ENCODE results near the gene KISS1.

The KISS1 gene

DNA sequence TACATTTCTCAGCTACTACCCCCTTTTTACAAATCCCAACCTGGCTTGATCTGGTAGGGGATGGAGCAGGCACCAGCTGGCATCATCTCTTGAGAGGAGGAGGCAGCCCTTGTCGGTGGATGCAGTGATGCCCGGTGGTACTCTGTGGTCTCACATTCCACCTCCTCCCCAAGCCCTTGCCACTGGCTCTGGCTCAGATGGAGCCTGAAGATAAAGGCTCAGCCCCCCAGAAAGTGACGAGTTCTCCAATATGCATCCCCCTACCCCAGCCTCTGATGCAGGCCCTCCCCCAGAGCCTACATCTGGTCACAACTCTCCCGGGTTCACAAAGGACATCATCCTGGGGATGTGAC is 21.3 kb upstream of the KISS1 start:
- no peak overlapping the region for H3K4me3 ChIP-seq (ENCODE audit: low read length)
- no peaks in the 10 kb centered on the region for H3K9me3 ChIP-seq (replicated peaks; ENCODE audit: low read length)
- peaks cover 16% of the 10 kb centered on the region for H3K36me3 ChIP-seq (ENCODE audit: insufficient read depth, low read length)
- H3K4me2 ChIP-seq (ENCODE audit: low read length) = no peak overlapping the region
- peaks cover 5% of the 10 kb centered on the region for H3K4me1 ChIP-seq (ENCODE audit: control insufficient read depth, insufficient read depth, low read length)
- peaks cover 22% of the 10 kb centered on the region for H3K27me3 ChIP-seq (ENCODE audit: control insufficient read depth, insufficient read depth, low read length)
- H3K9ac ChIP-seq (ENCODE audit: low read depth, low read length) = no peak overlapping the region

DNA sequence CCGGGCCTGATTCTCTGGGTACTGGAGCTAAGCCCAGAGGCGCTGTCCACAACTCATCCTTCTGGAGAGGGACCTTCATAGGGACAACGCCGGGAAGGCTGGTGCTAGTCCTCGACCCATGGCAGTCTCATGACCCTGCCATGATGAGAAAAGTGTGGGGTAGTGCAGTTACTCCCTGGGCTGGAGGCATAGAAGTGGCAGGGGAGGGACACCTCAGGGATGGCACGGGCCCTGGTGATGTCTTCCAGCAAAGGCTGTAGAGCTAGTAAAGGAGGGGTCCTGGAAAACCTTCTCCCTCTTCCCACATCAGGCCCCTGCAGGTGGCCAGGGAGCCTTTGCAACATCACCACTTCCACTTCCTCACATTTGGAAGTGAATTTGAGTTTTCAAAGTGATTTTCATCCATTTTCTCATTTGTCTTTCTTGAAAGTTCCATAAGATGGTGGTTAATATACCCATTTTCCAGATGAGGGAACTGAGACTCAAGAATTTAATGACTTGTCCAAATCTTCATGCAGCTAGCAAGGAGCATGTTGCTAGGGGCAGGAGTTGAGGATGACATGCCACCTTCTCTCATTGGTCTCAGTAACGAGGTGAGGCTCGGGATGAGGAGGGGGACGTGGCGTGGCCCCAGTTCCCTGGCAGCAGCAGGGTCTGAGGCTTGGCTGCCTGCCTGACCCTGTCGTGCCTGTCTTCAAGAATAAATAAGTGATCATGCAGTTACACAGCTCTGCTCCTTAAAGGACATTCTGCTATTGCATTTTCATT is 20.8 kb upstream of the KISS1 start:
- Histone ChIP-seq H3K9ac (ENCODE audit: low read depth, low read length) (no peak overlapping the region), H3K4me3 (ENCODE audit: low read length) (no peak overlapping the region), H3K27me3 (ENCODE audit: control insufficient read depth, insufficient read depth, low read length) (peaks cover 22% of the 10 kb centered on the region), H3K4me1 (ENCODE audit: control insufficient read depth, insufficient read depth, low read length) (peaks cover 5% of the 10 kb centered on the region), H3K4me2 (ENCODE audit: low read length) (no peak overlapping the region), H3K9me3 (replicated peaks; ENCODE audit: low read length) (no peaks in the 10 kb centered on the region), H3K36me3 (ENCODE audit: insufficient read depth, low read length) (peaks cover 12% of the 10 kb centered on the region)

DNA sequence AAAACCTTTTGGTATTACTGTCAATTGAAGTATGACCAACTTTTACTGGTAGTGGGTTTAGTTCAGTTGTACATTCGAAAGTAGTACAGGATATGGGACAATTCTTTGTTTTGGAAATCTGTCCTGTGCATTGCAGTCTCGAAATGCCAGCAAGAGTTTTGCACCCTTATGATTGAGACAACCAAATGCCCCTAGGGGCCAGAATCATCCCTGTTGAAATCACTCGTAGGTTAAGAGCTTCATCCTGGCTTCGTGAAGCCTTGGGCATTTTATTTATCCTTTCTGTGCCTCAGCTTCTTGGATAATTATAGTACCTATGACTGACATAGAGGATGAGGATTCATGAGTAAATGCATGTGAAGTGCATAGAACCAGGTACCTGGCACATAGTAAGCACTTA is 19.9 kb upstream of the KISS1 start:
- Histone ChIP-seq H3K36me3 (ENCODE audit: insufficient read depth, low read length) (peaks cover 6% of the 10 kb centered on the region), H3K9ac (ENCODE audit: low read depth, low read length) (no peak overlapping the region), H3K27me3 (ENCODE audit: control insufficient read depth, insufficient read depth, low read length) (peaks cover 27% of the 10 kb centered on the region), H3K9me3 (replicated peaks; ENCODE audit: low read length) (no peaks in the 10 kb centered on the region), H3K4me3 (ENCODE audit: low read length) (no peak overlapping the region), H3K4me1 (ENCODE audit: control insufficient read depth, insufficient read depth, low read length) (peaks cover 5% of the 10 kb centered on the region), H3K4me2 (ENCODE audit: low read length) (no peak overlapping the region)

DNA sequence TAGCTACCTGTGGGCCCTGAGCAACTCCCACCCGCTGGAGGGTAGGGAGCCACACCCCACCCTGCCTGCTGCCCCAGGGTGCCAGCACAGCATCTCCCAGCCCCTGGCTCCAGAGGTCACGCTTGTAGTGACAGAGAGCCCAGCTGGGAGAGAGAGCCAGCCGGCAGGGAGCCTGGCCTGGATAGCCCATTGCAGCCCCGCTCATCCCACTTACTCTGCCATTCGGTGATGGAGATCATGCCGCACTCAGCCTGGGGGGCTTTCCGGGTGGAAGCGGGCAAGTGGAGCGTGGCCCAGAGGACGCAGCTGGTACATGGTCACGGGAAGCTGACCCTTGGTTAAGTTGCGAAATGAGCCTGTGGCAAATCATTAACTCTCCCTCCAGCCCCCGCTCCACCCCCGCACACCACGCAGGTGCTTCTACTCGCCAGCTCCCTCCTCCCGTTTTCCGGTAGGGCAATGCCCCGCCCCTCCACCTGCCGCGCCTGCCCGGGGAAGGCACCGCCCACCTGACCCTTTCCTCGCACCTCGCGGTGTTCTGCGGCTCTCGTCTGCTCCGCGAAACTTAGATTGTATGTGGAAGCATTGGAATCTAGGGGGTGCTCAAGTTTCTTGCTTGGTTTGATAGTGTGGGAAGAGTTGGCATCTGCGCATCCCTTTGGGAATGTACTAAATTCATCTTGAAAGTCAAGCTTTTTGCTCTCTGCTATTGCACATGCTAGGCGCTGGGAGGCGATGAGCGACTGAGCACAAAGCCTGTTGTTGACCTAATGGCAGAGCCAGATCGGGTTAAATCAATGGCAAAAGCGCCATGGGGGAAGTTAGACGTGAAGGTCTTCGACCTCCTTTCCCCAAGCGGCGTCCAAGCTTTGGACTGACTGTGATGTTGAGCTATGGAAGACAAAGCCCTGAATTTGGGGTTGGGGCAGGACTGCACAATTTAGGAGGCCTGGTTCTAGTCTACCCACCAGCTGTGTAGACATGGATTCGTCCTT is 17.7 kb upstream of the KISS1 start, which contains the start of gene GOLT1A:
Gene GOLT1A, minus strand, starts transcription at position 321 of the 995 bp plus-strand sequence. Its CDS starts 82 bp downstream, at position 239.
- Histone ChIP-seq H3K4me2 (ENCODE audit: low read length) (peak within 1 kb of the TSS; percentile 42), H3K9ac (ENCODE audit: low read depth, low read length) (no peak within 1 kb of the TSS), H3K4me1 (ENCODE audit: control insufficient read depth, insufficient read depth, low read length) (peaks cover 5% of the 10 kb centered on the region), H3K36me3 (ENCODE audit: insufficient read depth, low read length) (no peaks in the 10 kb centered on the region), H3K4me3 (ENCODE audit: low read length) (no peak within 1 kb of the TSS), H3K27me3 (ENCODE audit: control insufficient read depth, insufficient read depth, low read length) (peaks cover 35% of the 10 kb centered on the region), H3K9me3 (replicated peaks; ENCODE audit: low read length) (no peaks in the 10 kb centered on the region)

DNA sequence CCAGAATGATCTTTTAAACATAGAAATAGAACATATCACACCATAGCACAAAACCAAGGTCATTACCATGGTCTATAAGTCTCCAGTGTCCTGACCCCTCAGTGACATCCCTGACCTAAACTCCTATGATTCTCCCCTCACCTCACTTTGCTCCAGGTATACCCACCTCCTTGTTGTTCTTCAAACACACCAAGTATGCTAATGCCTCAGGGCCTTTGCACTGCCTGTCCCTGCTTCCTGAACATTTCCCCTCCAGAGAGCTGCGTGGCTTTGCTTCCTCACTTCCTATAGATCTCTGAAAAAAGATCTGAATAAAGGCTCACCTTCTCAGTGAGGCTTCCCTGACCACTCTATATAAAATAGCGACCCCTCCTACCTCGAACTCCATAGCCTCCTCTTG is 16.4 kb upstream of the KISS1 start:
- Histone ChIP-seq H3K4me2 (ENCODE audit: low read length) (no peak overlapping the region), H3K9ac (ENCODE audit: low read depth, low read length) (no peak overlapping the region), H3K36me3 (ENCODE audit: insufficient read depth, low read length) (no peaks in the 10 kb centered on the region), H3K4me1 (ENCODE audit: control insufficient read depth, insufficient read depth, low read length) (peaks cover 5% of the 10 kb centered on the region), H3K9me3 (replicated peaks; ENCODE audit: low read length) (no peaks in the 10 kb centered on the region), H3K27me3 (ENCODE audit: control insufficient read depth, insufficient read depth, low read length) (peaks cover 26% of the 10 kb centered on the region), H3K4me3 (ENCODE audit: low read length) (no peak overlapping the region)

DNA sequence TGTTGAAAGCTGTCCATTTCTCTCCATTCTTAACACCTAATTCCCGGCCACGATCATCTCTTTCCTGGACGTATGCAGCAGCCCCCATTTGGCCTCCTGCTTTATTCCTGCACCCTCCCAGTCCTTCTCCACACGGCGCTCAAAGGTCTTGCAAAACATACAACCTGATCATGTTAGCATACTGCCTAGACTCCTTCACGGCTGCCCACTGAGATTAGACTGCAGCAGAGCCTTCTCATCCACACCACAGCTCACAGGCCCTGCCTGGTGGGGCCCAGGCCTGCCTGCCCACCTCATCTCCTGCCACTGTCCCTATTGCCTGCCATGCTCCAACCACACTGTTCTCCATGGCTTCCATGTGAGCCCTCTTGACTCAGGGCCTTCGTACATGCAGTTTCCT is 14.8 kb upstream of the KISS1 start:
- Histone ChIP-seq H3K9ac (ENCODE audit: low read depth, low read length) (no peak overlapping the region), H3K9me3 (replicated peaks; ENCODE audit: low read length) (no peaks in the 10 kb centered on the region), H3K27me3 (ENCODE audit: control insufficient read depth, insufficient read depth, low read length) (peaks cover 25% of the 10 kb centered on the region), H3K4me1 (ENCODE audit: control insufficient read depth, insufficient read depth, low read length) (peaks cover 5% of the 10 kb centered on the region), H3K4me3 (ENCODE audit: low read length) (no peak overlapping the region), H3K36me3 (ENCODE audit: insufficient read depth, low read length) (no peaks in the 10 kb centered on the region), H3K4me2 (ENCODE audit: low read length) (no peak overlapping the region)

DNA sequence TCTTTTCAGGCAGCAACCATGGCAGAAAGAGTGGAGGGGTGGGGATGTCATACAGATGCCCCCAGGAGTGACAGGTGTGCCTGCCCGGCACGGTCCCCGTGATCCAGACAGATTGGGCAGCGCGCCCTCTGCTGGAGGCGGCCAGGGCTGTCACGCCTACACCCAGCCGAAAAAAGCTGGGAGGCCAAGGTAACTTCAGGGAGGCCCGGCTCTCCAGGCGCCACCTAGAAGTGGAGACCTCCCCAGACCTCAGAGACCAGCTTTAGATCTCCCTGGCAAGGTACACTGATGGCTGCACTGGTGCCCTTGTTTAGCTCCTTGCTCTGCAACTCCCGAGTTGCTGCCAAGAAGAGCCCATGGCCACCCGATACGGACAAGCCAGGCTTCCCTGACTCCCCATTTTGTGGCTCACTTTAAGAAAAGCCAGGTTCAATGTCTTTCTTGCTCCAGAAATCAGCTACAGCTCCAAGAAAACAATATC is 10.9 kb upstream of the KISS1 start:
- Histone ChIP-seq H3K9ac (ENCODE audit: low read depth, low read length) (no peak overlapping the region), H3K9me3 (replicated peaks; ENCODE audit: low read length) (no peaks in the 10 kb centered on the region), H3K4me1 (ENCODE audit: control insufficient read depth, insufficient read depth, low read length) (no peaks in the 10 kb centered on the region), H3K27me3 (ENCODE audit: control insufficient read depth, insufficient read depth, low read length) (peaks cover 47% of the 10 kb centered on the region), H3K4me3 (ENCODE audit: low read length) (no peak overlapping the region), H3K36me3 (ENCODE audit: insufficient read depth, low read length) (no peaks in the 10 kb centered on the region), H3K4me2 (ENCODE audit: low read length) (no peak overlapping the region)

DNA sequence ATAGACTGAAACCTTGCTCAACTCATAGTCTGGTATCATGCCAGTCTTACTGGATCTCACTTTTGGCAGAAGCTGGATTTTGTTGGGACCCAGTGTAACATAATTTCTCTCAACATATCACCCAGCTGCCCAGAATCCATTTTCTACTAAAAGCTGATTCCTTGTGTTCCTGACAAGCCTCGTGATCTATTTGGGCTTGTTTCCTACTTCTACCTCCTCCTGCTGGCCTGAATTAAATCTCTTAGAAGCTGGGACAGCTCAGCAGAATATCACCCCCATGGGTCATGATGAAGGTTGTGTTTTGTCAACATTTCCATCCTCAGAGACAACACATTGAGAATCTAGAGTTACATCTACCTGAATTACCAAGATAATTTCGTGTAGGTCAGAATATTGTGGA is 9.8 kb upstream of the KISS1 start:
- no peak overlapping the region for H3K4me2 ChIP-seq (ENCODE audit: low read length)
- H3K9me3 ChIP-seq (replicated peaks; ENCODE audit: low read length) = no peaks in the 10 kb centered on the region
- peaks cover 41% of the 10 kb centered on the region for H3K27me3 ChIP-seq (ENCODE audit: control insufficient read depth, insufficient read depth, low read length)
- H3K4me1 ChIP-seq (ENCODE audit: control insufficient read depth, insufficient read depth, low read length) = no peaks in the 10 kb centered on the region
- H3K9ac ChIP-seq (ENCODE audit: low read depth, low read length) = no peak overlapping the region
- no peak overlapping the region for H3K4me3 ChIP-seq (ENCODE audit: low read length)
- no peaks in the 10 kb centered on the region for H3K36me3 ChIP-seq (ENCODE audit: insufficient read depth, low read length)

DNA sequence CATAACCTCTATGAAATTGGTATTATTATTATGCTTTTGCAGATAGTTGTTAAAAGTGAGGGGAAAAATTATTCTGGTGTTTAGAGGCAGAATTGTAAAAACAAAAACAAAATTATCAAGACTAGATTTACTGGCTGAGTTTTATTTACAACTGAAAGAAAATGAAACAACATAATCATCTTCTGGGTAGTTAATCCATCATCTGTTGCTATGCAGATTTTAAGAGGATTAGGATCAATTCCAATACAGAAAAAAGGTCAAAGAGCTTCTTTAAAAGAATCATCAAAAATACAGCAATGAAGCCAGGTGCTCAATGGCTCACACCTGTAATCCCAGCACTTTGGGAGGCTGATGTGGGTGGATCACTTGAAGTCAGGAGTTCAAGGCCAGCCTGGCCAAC is 9.2 kb upstream of the KISS1 start:
- Histone ChIP-seq H3K4me2 (ENCODE audit: low read length) (no peak overlapping the region), H3K9ac (ENCODE audit: low read depth, low read length) (no peak overlapping the region), H3K9me3 (replicated peaks; ENCODE audit: low read length) (no peaks in the 10 kb centered on the region), H3K27me3 (ENCODE audit: control insufficient read depth, insufficient read depth, low read length) (peaks cover 38% of the 10 kb centered on the region), H3K36me3 (ENCODE audit: insufficient read depth, low read length) (no peaks in the 10 kb centered on the region), H3K4me1 (ENCODE audit: control insufficient read depth, insufficient read depth, low read length) (no peaks in the 10 kb centered on the region), H3K4me3 (ENCODE audit: low read length) (no peak overlapping the region)

DNA sequence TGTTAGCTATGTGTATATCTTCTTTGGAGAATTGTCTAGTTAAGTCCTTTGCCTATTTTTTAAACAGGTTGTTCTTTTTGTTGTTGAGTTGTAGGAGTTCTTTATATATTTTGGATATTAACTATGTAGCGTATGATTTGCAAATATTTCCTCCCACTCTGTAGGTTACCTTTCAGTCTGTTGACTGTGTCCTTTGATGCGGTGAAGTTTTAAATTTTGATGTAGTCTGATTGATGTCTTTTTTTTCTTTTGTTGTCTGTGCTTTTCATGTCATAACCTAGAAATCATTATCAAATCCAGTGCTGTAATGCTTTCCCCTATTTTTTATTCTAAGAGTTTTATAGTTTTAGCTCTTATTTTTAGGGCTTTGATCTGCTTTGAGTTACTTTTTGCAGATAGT is 8.7 kb upstream of the KISS1 start:
- no peaks in the 10 kb centered on the region for H3K9me3 ChIP-seq (replicated peaks; ENCODE audit: low read length)
- H3K4me3 ChIP-seq (ENCODE audit: low read length) = no peak overlapping the region
- no peak overlapping the region for H3K9ac ChIP-seq (ENCODE audit: low read depth, low read length)
- H3K27me3 ChIP-seq (ENCODE audit: control insufficient read depth, insufficient read depth, low read length) = peaks cover 35% of the 10 kb centered on the region
- no peaks in the 10 kb centered on the region for H3K4me1 ChIP-seq (ENCODE audit: control insufficient read depth, insufficient read depth, low read length)
- H3K36me3 ChIP-seq (ENCODE audit: insufficient read depth, low read length) = no peaks in the 10 kb centered on the region
- H3K4me2 ChIP-seq (ENCODE audit: low read length) = no peak overlapping the region

DNA sequence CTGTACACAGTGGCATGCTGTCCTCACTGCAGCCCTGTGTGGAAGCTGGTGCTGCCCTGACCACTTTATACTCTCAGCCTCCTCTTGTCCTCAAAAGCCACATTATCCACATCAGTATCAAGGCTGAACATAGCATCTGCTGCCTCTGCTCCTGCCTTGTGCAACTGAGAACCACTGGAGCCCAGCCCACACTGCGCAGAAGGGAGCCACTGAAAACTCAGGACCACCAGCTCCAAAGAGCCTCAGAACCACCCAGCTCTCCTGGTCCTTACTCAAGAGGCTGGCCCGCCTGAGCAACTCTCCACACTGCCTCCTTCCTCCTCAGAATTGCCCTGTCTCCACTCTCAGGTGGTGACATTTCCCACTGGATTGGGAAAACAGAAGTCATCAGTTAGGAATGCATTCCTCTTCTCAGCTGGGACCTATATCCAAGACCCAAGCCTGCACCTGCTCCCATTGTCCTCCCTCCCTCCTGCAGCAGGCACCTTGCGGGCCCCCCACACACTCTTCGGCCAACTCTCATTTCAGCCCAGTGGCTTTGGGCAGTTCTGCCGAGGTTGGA is 7.0 kb upstream of the KISS1 start:
- Histone ChIP-seq H3K9ac (ENCODE audit: low read depth, low read length) (no peak overlapping the region), H3K36me3 (ENCODE audit: insufficient read depth, low read length) (no peaks in the 10 kb centered on the region), H3K4me2 (ENCODE audit: low read length) (no peak overlapping the region), H3K27me3 (ENCODE audit: control insufficient read depth, insufficient read depth, low read length) (peaks cover 34% of the 10 kb centered on the region), H3K9me3 (replicated peaks; ENCODE audit: low read length) (no peaks in the 10 kb centered on the region), H3K4me1 (ENCODE audit: control insufficient read depth, insufficient read depth, low read length) (peaks cover 13% of the 10 kb centered on the region), H3K4me3 (ENCODE audit: low read length) (no peak overlapping the region)

Measured in skeletal muscle satellite cell (primary cell).